K562 (cell line): ENCODE measurements around the gene SVEP1. TPM values are rescaled to one million over a fixed set of nuclear protein-coding genes. Genes with fewer than 3 reads are reported as not detected.

ENCODE experiments used
- ATAC-seq: fragments of 200-7000 bp; cut with Tn5 transposase; 3 replicates; pipeline ENCODE4 v1.9.1; 2020; ENCODE audit warnings: moderate library complexity
- BruUV-seq: library from RNA; stranded (reverse); fragments of 400-500 nt; replicated peaks from 2 replicates; lab custom pipeline; 2021; lab: Mats Ljungman, UMichigan
- CTCF ChIA-PET: fragments of 300-600 bp; formaldehyde crosslinking; extraction: SDS; loops from one replicate; lab custom pipeline; 2021; ENCODE audit warnings: low intra/inter-chr PET ratio; lab: Yijun Ruan, JAX
- POLR2A ChIA-PET: fragments of 300-600, 350-650 bp; sonication (Branson Sonifier 250); formaldehyde crosslinking; extraction: SDS; loops from one replicate; lab custom pipeline; 2021; ENCODE audit warnings: antibody characterized with exemption, inconsistent platforms; lab: Yijun Ruan, JAX
- DNase-seq, 4 experiments: peaks; one replicate each; pipeline versions ENCODE4 v3.0.0 to v3.0.0-alpha.2; 2011 to 2018; ENCODE audit warnings: low spot score in 3 of 4, mixed read lengths in 3 of 4; ENCODE audit errors: extremely low read depth in 1 of 4
- FAIRE-seq: peaks from 2 replicates; lab custom pipeline; 2011; peaks lifted over from hg19 to GRCh38; lab: Jason Lieb, UNC
- H2AFZ ChIP-seq: 2 replicates; pipeline ENCODE4 v1.6.0; 2011; ENCODE audit warnings: low read depth, low read length, control low read depth, inconsistent platforms
- H3K27ac ChIP-seq: fragments of 200-600 bp; 3 replicates; pipeline ENCODE4 v1.8.0; 2011; ENCODE audit warnings: low read depth, mild to moderate bottlenecking, control low read depth, inconsistent platforms, low read length, moderate library complexity, mixed read lengths; ENCODE audit errors: extremely low read depth
- H3K27me3 ChIP-seq, 2 experiments: fragments of 300-600 bp in 1 of 2; 2 replicates in 1 of 2; 3 replicates in 1 of 2; pipeline versions ENCODE4 v1.6.0 to v1.8.0; 2011; ENCODE audit warnings: inconsistent platforms in 2 of 2, low read length in 2 of 2, mild to moderate bottlenecking in 1 of 2, mixed read lengths in 1 of 2, moderate library complexity in 1 of 2; ENCODE audit not compliant: control insufficient read depth in 2 of 2, insufficient read depth in 2 of 2
- H3K36me3 ChIP-seq: fragments of 300-600 bp; 3 replicates; pipeline ENCODE4 v1.8.0; 2011; ENCODE audit warnings: mild to moderate bottlenecking, low read length, inconsistent platforms; ENCODE audit not compliant: control insufficient read depth, insufficient read depth
- H3K4me1 ChIP-seq, 2 experiments: fragments of 200-600 bp in 1 of 2; replicated peaks in 1 of 2; 2 replicates in 1 of 2; 3 replicates in 1 of 2; pipeline versions ENCODE4 v1.5.1 to v1.8.0; 2011; ENCODE audit warnings: inconsistent platforms in 2 of 2, low read length in 2 of 2, mild to moderate bottlenecking in 1 of 2, mixed read lengths in 1 of 2, moderate library complexity in 1 of 2; ENCODE audit not compliant: control insufficient read depth in 2 of 2, insufficient read depth in 2 of 2
- H3K4me2 ChIP-seq: 2 replicates; pipeline ENCODE4 v1.6.1; 2011; ENCODE audit warnings: low read length, control low read depth, inconsistent platforms, mixed read lengths; ENCODE audit not compliant: insufficient read depth
- H3K4me3 ChIP-seq: fragments of 200-600 bp; sonication (generic), shearing (Covaris generic); 2 replicates; pipeline ENCODE4 v1.5.1; 2016; ENCODE audit warnings: control low read depth, inconsistent platforms
- H3K79me2 ChIP-seq: fragments of 200-600 bp; 3 replicates; pipeline ENCODE4 v1.8.0; 2011; ENCODE audit warnings: low read length, inconsistent platforms; ENCODE audit not compliant: control insufficient read depth, insufficient read depth
- H3K9ac ChIP-seq, 2 experiments: 2 replicates each; pipeline versions ENCODE4 v1.6.0 to v1.6.1; 2011; ENCODE audit warnings: low read depth in 2 of 2, low read length in 2 of 2, control low read depth in 1 of 2, inconsistent platforms in 1 of 2, mild to moderate bottlenecking in 1 of 2, mixed read lengths in 1 of 2; ENCODE audit not compliant: insufficient read depth in 1 of 2
- H3K9me1 ChIP-seq: one replicate; pipeline ENCODE4 v1.6.0; 2011; ENCODE audit warnings: inconsistent platforms, mild to moderate bottlenecking, low read length, moderate library complexity; ENCODE audit not compliant: control insufficient read depth, insufficient read depth
- H3K9me3 ChIP-seq: replicated peaks from 2 replicates; pipeline ENCODE4 v1.5.1; 2011; ENCODE audit warnings: low read depth, low read length, inconsistent platforms; ENCODE audit not compliant: control insufficient read depth, insufficient read depth
- H4K20me1 ChIP-seq: replicated peaks from 2 replicates; pipeline ENCODE4 v1.6.1; 2011; ENCODE audit warnings: low read length, inconsistent platforms, mixed read lengths; ENCODE audit not compliant: control insufficient read depth, insufficient read depth
- KLF1 ChIP-seq: fragments of 450-650 bp; IDR thresholded peaks from 2 replicates; pipeline ENCODE4 v1.6.1; 2016; ENCODE audit warnings: missing genetic modification characterization, missing compliant biosample characterization
- MED1 ChIP-seq: sonication (generic); formaldehyde crosslinking; IDR thresholded peaks from 2 replicates; pipeline ENCODE4 v1.8.1; 2023; ENCODE audit warnings: missing genetic modification reagents, borderline replicate concordance
- OTX1 ChIP-seq: fragments of 450-650 bp; formaldehyde crosslinking; IDR thresholded peaks from 2 replicates; pipeline ENCODE4 v1.4.0; 2022; ENCODE audit warnings: mild to moderate bottlenecking
- PHF8 ChIP-seq: fragments of 200-600 bp; sonication (generic); IDR thresholded peaks from 2 replicates; pipeline ENCODE4 v1.6.1; 2012; ENCODE audit warnings: mixed run types, mild to moderate bottlenecking, inconsistent platforms, low read length, moderate library complexity, borderline replicate concordance
- POLR2AphosphoS5 ChIP-seq: IDR thresholded peaks from 2 replicates; pipeline ENCODE4 v1.6.1; 2011; ENCODE audit warnings: mild to moderate bottlenecking, low read depth, low read length, moderate library complexity; ENCODE audit not compliant: control insufficient read depth, insufficient read depth
- REST ChIP-seq, 2 experiments: fragments of 450-650 bp; formaldehyde crosslinking in 1 of 2; IDR thresholded peaks; 2 replicates each; pipeline versions ENCODE4 v1.4.0 to v1.6.1; 2014 to 2020; ENCODE audit warnings: mild to moderate bottlenecking in 2 of 2, borderline replicate concordance in 1 of 2, low read depth in 1 of 2
- whole genome bisulfite sequencing: fragments of 100-300 bp; shearing (Covaris generic); methylation state at CpG from one replicate; pipeline ENCODE4 v1.1.6; 2016; ENCODE audit warnings: low coverage, mixed read lengths; ENCODE audit not compliant: insufficient coverage; ENCODE audit errors: missing lambda C conversion rate; 5-methylcytosine and 5-hydroxymethylcytosine counted together
- in situ Hi-C: fragments of 300-500 bp; cut with MboI; formaldehyde crosslinking; loops from 4 replicates; pipeline ENCODE4 v1.15.0; 2018; ENCODE audit warnings: inconsistent platforms, mixed read lengths
- intact Hi-C: fragments of 100-400 bp; cut with micrococcal nuclease; formaldehyde crosslinking; loops from 2 replicates; pipeline ENCODE4 v1.14.2; 2022
- polyA plus RNA-seq, 8 experiments: library from polyadenylated mRNA; depleted of rRNA in 4 of 8; stranded (reverse) in 5 of 8; unstranded in 3 of 8; fragments of >200 nt; fragmentation: Nextera tagmentation in 2 of 8; fragmentation: Illumina TruSeq in 1 of 8; extraction: Ambion mirVana in 2 of 8; extraction: Trizol in 1 of 8; gene quantifications; 2 replicates each; pipeline versions ENCODE4 v1.2.1 to v1.2.3, GENCODE V29; 2011 to 2014; ENCODE audit warnings: inconsistent platforms in 1 of 8, missing spikeins in 1 of 8
- total RNA-seq, 7 experiments: library from RNA; depleted of rRNA in 6 of 7; stranded (reverse); fragments of >200 nt in 6 of 7; fragmentation: Illumina TruSeq in 2 of 7; extraction: Trizol in 2 of 7; gene quantifications; 2 replicates each; pipeline versions ENCODE4 v1.2.1 to v1.2.3, GENCODE V29; 2011 to 2021; ENCODE audit warnings: low replicate concordance in 1 of 7

SVEP1 gene
- total and polyA plus RNA-seq, 9 of the 15 experiments (the other 6 are each of a cell fraction or from before 2014, with no cell fraction given): 0.20 to 0.84 (median 0.43) TPM

- no peaks in the 10 kb centered on the region for H3K9me1 ChIP-seq
- TF ChIP-seq KLF1 (tag): no peak
- TF ChIP-seq, all 486 proteins: peak for 0
- FAIRE-seq (no peak), DNase-seq (no peak), ATAC-seq (no peak)
- Histone ChIP-seq H3K27me3 (no peaks in the 10 kb centered on the region), H3K9me3 (no peaks in the 10 kb centered on the region), H3K27ac (no peak overlapping the region), H3K36me3 (no peaks in the 10 kb centered on the region), H4K20me1 (no peaks in the 10 kb centered on the region), H3K9ac (no peak overlapping the region), H3K4me2 (no peak overlapping the region), H3K4me3 (no peak overlapping the region), H2AFZ (no peak overlapping the region), H3K4me1 (no peaks in the 10 kb centered on the region), H3K79me2 (no peaks in the 10 kb centered on the region)
- no TSS peak for BruUV-seq
- ChIA-PET POLR2A (interaction anchor here (0.8 kb wide), 1 partner anchor 26 kb away, joined by 3 read pairs; no protein-coding TSS in a partner anchor), CTCF (no interaction called here)
- intact Hi-C loops (loop anchor here (5.0 to 10.0 kb wide), 3 partner anchors 193 to 716 kb away; no protein-coding TSS in a partner anchor), in situ Hi-C loops (loop anchor here (5.0 kb wide), 1 partner anchor 438 kb away; no protein-coding TSS in a partner anchor)
- WGBS: 0% methylated on average over 3 of the region's 3 CpGs
These were observed 41.2 kb upstream of the SVEP1 start for GRCh38 chr9:110620726-110621125.

GRCh38 chr9:110619831-110620230 is 40.3 kb upstream of the SVEP1 start:
- no peak overlapping the region for H2AFZ ChIP-seq
- H3K4me3 ChIP-seq: no peak overlapping the region
- no peaks in the 10 kb centered on the region for H3K9me1 ChIP-seq
- ChIA-PET CTCF (no interaction called here), POLR2A (no interaction called here)
- intact Hi-C loops: loop anchor here (5.0 to 10.0 kb wide), 3 partner anchors 193 to 715 kb away; no protein-coding TSS in a partner anchor
- H3K27me3 ChIP-seq: no peaks in the 10 kb centered on the region
- ATAC-seq (no peak), DNase-seq (no peak), FAIRE-seq (no peak)
- no peaks in the 10 kb centered on the region for H3K36me3 ChIP-seq
- H3K27ac ChIP-seq: no peak overlapping the region
- in situ Hi-C loops: loop anchor here (5.0 kb wide), 1 partner anchor 438 kb away; no protein-coding TSS in a partner anchor
- no peak overlapping the region for H3K4me2 ChIP-seq
- no peaks in the 10 kb centered on the region for H3K79me2 ChIP-seq
- H4K20me1 ChIP-seq: no peaks in the 10 kb centered on the region
- no peak overlapping the region for H3K9ac ChIP-seq
- no peaks in the 10 kb centered on the region for H3K4me1 ChIP-seq
- no TSS peak for BruUV-seq
- no peaks in the 10 kb centered on the region for H3K9me3 ChIP-seq
- TF ChIP-seq MED1 (CRISPR knock-in tag): no peak
- TF ChIP-seq POLR2AphosphoS5: no peak
- TF ChIP-seq OTX1 (CRISPR knock-in tag): no peak
- no peak for TF ChIP-seq PHF8
- no peak for TF ChIP-seq REST (IDR thresholded peaks at IDR 0.05; ENCODE audit: borderline replicate concordance)
- TF ChIP-seq REST (CRISPR knock-in tag; IDR thresholded peaks at IDR 0.05; ENCODE audit: low read depth): no peak
